GDM1 (cell line): ENCODE measurements around the gene KRT28.
"Not testable (repeated sequence)": the region's sequence is repeated elsewhere in the genome, so short reads cannot be mapped to it uniquely, and the experiment has no call there.

ENCODE experiments used
- DNase-seq: peaks from one replicate; lab custom pipeline; 2025; lab: John Stamatoyannopoulos, UW

The KRT28 gene

GRCh38 chr17:40779181-40779909, 20.4 kb downstream of the KRT28 start:
- DNase-seq, result no peak

DNA sequence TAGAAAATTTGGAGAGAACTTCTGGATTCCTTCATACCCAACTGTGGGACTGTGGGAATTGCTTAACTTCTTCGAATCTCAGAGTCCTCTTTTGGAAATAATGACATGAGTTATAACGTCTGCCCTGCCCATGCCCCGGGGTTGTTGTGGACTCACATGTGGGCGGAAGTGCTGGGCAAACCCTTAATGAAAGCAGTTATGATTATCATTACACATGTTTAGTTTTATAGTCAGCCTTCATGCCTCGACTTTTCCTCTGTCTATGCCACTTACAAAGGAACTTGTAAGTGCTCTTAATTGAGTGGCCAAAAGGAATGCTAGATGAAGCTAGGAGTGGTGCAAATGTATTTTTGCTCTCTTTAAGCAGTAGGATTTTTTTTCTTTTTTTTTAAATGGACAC, 21.3 kb downstream of the KRT28 start:
- DNase-seq, result no peak

DNA sequence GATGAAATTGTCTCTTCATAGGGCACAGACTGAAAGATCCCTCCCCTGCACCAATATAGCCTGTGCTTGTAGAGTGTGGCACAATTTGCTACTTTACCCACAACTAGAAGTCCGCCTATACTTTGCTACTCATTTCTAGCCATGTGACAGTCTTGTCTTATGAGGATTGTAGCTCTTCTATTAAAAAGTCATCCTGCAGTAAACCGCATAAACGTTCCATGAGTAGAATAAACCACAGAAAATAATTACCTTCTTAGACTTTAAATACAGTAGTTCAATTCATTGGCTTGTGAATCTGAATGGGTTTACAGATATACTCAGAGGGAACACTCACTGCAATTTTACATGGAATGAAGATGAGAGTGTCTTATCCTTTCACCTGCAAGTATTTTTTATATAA, 21.8 kb downstream of the KRT28 start:
- no peak for DNase-seq

DNA sequence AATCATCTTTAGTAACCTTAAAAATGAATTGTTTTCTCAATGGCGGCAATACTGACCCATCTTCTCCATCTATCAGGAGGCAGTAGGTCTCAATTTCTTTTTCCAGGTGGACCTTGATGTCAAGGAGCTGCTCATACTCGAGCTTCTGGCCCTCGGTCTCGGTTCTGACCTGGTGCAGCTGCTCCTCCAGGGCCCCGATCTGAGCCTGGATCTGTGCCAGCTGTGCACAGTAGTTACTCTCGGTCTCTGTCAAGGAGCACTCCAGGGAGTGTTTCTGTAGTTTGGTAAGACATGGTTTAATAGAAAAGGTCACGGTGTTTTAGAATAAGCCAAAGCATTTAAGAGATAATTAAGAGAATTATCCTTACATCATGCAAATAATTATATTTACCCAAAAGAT, 22.3 kb downstream of the KRT28 start:
- no peak for DNase-seq

DNA sequence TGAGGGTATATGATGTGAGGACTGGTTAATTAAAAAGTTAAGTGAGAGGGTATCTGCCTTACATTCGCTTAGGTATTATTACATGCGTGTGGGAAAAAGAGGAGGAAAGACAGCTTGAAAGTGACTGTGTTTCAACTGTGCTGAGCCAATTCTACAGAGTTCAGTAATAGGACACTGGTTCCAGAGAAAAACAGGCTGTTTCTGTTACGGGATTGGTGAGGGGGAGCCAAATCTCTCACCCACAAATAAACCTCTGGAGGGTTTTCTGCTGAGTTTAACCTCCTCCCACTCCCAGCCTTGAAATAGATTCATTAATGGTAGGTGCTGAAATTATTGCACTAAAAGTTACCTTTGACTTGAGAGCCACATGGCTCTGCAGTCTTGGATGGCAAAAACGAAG, 23.8 kb downstream of the KRT28 start:
- no peak for DNase-seq

DNA sequence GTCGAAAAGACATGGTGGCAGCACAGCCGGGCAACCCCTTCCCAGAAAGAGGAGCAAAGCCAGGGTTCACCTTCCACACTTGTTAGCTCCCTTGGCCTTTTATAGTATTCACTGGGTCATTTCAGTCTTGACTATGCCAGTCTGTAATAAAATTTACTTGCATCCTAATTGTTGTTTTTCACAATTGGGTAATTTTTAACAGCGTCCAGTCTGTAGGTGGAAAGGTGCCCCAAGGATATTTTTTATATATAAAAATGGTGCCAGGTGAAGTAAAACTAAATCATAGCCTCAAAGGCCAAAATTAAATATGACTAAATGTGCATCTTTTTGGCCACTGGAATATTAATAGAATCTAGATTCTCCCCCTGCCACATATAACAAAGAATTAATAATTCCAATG, 27.7 kb downstream of the KRT28 start, which contains the start of gene KRT26:
Gene KRT26 (minus strand): TSS at position 101 of the 400 bp plus-strand sequence. CDS start 88 bp downstream, at position 13.
- no peak for DNase-seq

- no peak for DNase-seq
Observed at GRCh38 chr17:40765657-40766056, 34.1 kb downstream of the KRT28 start.

DNA sequence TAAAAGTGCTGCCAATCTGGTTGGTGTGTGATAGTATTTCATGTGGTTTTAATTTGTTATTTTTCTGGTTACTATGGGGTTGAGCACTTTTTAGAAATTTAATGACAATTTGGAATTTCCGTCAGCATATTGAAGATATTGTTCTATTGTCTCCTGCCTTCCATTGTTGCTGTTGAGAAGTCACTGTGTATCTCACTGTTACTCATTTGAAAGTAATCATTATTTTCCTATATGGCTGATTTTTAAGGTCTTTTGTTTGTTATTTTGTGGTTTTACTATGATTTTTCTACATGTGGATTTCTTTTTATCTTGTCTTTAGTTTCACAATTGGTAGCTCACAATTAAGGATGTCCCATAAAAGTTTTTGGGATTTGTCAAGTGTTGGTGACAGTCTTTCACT, 36.0 kb downstream of the KRT28 start:
- no peak for DNase-seq

DNA sequence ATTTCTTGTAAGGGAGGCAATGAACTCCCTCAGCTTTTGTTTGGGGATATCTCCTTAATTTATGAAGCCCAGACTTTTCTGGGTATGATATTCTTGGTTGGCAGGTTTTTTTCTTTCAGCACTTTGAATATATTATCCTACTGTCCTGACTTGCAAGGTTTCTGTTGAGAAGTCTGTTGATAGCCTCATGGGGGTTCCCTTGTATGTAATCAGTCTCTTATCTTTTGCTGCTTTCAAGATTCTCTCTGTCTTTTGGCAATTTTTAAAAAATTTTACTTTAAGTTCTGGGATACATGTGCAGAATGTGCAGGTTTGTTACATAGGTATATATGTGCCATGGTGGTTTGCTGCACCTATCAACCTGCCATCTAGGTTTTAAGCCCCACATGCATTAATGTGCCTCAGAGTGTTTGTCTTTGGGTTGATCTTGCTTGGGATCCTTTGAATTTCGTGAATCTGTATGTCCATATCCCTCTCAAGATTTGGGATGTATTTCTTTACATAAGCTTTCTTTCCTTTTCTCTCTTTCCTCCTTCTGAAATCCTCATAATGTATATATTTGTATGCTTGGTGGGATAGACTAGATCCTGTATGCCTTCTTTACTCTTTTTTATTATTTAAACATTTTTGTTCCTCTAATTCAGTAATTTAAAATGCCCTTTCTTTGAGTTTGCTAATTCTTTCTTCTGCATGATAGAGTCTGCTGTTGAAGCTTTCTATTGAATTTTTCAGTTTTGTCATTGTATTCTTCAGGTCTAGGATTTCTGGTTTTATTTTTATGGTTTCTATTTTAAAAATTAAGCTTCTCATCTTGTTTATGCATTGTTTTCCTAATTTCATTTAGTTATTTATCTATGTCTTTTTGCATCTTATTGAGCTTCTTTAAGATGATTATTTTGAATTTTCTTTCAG, 39.4 kb downstream of the KRT28 start:
- no peak for DNase-seq

GRCh38 chr17:40755231-40755630, 44.5 kb downstream of the KRT28 start, which contains the start of gene KRT25:
KRT25 (minus strand) TSS chr17:40755331; CDS start chr17:40755271, 60 bp downstream.
- DNase-seq, result no peak

- DNase-seq, result no peak
Observed at GRCh38 chr17:40753804-40754203, 46.0 kb downstream of the KRT28 start.

- DNase-seq, result no peak
Observed at GRCh38 chr17:40751065-40751464, 48.7 kb downstream of the KRT28 start.

GRCh38 chr17:40750391-40750790, 49.4 kb downstream of the KRT28 start:
- DNase-seq, result no peak

- DNase-seq, result not testable (repeated sequence)
Observed at GRCh38 chr17:40748666-40749065, 51.1 kb downstream of the KRT28 start.
